ENCODE results near the gene HOMER1.

HOMER1 gene

DNA sequence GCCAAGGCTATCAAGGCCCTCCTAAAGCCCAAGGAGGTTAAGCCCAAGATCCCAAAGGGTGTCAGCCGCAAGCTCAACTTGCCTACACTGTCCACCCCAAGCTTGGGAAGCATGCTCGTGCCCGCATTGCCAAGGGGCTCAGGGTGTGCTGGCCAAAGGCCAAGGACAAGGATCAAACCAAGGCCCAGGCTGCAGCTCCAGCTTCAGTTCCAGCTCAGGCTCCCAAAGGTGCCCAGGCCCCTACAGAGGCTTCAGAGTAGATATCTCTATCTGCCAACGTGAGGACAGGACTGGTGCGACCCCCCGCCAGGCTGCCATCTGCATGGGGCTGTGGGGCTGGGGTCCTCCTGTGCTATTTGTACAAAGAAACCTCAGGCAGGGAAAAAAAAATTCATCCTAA lies 3.3 kb downstream of the HOMER1 start:
- TF ChIP-seq MYC (IDR thresholded peaks at IDR 0.05; ENCODE audit: low read depth, low read length) (no peak), POLR2A (IDR thresholded peaks at IDR 0.05; ENCODE audit: extremely low read depth, insufficient read length) (no peak)
- TF ChIP-seq, protein P1, sequence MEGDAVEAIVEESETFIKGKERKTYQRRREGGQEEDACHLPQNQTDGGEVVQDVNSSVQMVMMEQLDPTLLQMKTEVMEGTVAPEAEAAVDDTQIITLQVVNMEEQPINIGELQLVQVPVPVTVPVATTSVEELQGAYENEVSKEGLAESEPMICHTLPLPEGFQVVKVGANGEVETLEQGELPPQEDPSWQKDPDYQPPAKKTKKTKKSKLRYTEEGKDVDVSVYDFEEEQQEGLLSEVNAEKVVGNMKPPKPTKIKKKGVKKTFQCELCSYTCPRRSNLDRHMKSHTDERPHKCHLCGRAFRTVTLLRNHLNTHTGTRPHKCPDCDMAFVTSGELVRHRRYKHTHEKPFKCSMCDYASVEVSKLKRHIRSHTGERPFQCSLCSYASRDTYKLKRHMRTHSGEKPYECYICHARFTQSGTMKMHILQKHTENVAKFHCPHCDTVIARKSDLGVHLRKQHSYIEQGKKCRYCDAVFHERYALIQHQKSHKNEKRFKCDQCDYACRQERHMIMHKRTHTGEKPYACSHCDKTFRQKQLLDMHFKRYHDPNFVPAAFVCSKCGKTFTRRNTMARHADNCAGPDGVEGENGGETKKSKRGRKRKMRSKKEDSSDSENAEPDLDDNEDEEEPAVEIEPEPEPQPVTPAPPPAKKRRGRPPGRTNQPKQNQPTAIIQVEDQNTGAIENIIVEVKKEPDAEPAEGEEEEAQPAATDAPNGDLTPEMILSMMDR (IDR thresholded peaks at IDR 0.05; ENCODE audit: low read depth, low read length) = no peak
- TF ChIP-seq, protein P2, sequence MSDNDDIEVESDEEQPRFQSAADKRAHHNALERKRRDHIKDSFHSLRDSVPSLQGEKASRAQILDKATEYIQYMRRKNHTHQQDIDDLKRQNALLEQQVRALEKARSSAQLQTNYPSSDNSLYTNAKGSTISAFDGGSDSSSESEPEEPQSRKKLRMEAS (IDR thresholded peaks at IDR 0.05; ENCODE audit: low read depth, low read length) = no peak
- peak overlapping the region; percentile 81 for H3K4me3 ChIP-seq (ENCODE audit: low read depth, low read length)

DNA sequence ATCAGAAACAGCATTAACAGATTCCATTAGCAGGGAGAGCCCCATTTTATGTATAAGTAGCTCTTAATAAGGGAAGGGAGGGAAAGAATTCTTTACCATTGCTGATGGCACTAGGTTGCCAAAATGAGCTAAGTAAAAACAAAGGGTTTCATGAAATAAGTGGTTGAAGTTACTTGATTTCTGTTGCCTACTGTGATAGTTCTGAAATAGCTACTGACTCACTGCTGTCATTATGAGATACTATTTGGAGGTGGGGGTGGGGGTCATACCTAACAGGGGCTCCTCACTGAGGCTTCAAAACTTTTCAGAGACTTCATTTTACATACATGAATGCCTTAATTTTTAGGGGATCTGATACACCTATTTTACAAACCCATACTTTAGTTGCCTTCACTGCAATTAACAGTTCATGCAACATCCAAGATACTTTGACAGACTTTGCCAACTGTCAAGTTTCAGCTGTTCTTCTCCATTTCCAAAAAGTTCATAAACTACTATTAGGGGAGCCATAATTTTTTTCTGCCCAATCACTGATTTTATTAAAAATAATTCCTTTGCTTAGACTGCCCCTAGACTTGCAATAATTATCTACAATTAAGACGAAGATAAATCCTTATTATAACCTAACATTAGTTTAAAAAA lies 4.6 kb downstream of the HOMER1 start:
- no peak overlapping the region for H3K4me3 ChIP-seq (ENCODE audit: low read depth, low read length)
- TF ChIP-seq, protein P1 (IDR thresholded peaks at IDR 0.05; ENCODE audit: low read depth, low read length) = no peak
- TF ChIP-seq MYC (IDR thresholded peaks at IDR 0.05; ENCODE audit: low read depth, low read length) = no peak
- TF ChIP-seq POLR2A (IDR thresholded peaks at IDR 0.05; ENCODE audit: extremely low read depth, insufficient read length) = no peak
- TF ChIP-seq, protein P2 (IDR thresholded peaks at IDR 0.05; ENCODE audit: low read depth, low read length) = no peak
- no peak for DNase-seq (ENCODE audit: low read depth)

More for the DNA sequence above, 3.3 kb downstream of the HOMER1 start:
- no peak for DNase-seq (ENCODE audit: low read depth)

DNA sequence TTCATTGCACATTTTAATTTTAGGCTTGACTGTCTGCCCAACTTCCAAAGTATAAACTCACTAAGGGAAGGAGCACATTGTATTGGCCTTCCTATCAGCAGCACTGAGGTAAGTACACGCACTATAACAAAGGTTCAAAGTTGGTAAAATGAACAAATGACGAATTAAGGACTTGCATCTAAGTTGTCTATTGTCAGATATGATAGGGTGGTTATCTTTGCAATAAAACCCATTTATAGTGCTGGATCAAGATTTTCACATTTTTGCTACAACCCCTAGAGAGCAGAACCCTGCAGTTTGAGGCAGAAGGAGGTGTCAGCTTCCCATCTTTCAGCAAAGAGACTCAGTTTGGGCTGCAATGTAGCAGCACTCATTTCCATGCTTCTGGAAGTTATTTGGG lies 5.1 kb downstream of the HOMER1 start:
- TF ChIP-seq, protein P2 (IDR thresholded peaks at IDR 0.05; ENCODE audit: low read depth, low read length) = no peak
- TF ChIP-seq MYC (IDR thresholded peaks at IDR 0.05; ENCODE audit: low read depth, low read length) = no peak
- TF ChIP-seq POLR2A (IDR thresholded peaks at IDR 0.05; ENCODE audit: extremely low read depth, insufficient read length) = no peak
- TF ChIP-seq, protein P1 (IDR thresholded peaks at IDR 0.05; ENCODE audit: low read depth, low read length) = no peak
- DNase-seq (ENCODE audit: low read depth) = no peak
- no peak overlapping the region for H3K4me3 ChIP-seq (ENCODE audit: low read depth, low read length)

DNA sequence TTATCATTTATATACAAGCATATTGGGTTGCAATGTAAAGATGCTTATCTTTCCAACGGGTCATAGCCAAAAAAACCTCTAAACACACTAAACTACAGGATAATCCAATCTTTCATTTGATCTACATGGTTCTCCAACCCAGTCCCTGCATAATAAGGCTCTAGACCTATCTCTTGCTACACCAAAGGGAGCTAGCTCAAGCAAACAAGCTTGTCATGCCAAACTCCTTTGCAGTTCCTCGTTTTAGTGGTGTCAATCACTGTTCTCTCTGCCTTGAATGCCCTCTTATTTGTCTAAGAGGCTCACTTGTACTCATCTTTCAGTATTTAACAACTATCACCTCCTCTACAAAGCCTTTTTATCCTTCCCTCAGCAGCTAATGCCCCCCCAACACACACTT lies 5.6 kb downstream of the HOMER1 start:
- peak; percentile 61 for DNase-seq (ENCODE audit: low read depth)
- TF ChIP-seq, protein P2 (IDR thresholded peaks at IDR 0.05; ENCODE audit: low read depth, low read length) = no peak
- H3K4me3 ChIP-seq (ENCODE audit: low read depth, low read length) = no peak overlapping the region

DNA sequence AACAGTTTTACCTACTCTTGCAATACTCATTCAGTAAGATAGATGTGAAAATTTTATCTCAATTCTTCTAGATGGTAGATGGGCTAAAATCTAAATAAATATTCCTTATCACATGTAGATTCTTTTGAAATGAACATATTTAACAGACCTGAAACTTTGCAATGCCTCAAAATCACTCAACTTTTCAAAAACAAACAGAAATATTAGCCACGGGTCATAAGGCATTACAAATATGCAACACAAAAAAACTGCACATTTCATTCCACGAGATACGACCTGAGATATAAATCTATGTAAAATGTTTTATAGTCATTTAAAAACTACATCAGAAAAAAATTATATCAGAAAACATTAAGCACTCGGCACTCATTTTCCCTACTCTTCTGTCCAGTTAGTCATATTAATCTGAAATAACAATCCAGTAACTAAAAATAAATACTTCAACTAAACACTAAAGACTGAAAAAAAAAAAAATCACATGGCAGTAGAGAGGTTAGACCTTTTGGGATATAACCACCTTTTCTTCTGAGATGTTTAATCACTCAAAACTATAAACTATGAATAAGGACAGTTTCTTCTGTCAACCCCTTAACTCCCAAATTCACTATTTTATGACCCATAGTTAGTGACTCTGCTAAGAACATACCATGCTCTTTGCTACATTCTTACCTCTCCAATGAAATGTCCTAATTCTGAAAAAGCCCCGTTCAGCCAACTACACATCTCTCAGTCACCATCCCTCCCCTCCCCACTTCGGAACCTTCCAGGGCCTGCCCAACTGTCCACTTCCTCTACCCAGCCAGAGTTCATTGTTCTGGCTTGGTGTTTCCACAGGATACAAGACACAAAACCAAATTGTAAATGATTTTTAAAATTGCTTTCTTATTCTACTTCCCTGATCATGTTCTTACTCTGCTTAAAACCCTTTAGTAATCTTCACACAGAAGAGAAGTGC lies 6.4 kb downstream of the HOMER1 start:
- TF ChIP-seq, protein P1 (IDR thresholded peaks at IDR 0.05; ENCODE audit: low read depth, low read length) = no peak
- TF ChIP-seq MYC (IDR thresholded peaks at IDR 0.05; ENCODE audit: low read depth, low read length) (no peak), POLR2A (IDR thresholded peaks at IDR 0.05; ENCODE audit: extremely low read depth, insufficient read length) (no peak)
- TF ChIP-seq, protein P2 (IDR thresholded peaks at IDR 0.05; ENCODE audit: low read depth, low read length) = no peak
- peak; percentile 16 for DNase-seq (ENCODE audit: low read depth)
- no peak overlapping the region for H3K4me3 ChIP-seq (ENCODE audit: low read depth, low read length)

DNA sequence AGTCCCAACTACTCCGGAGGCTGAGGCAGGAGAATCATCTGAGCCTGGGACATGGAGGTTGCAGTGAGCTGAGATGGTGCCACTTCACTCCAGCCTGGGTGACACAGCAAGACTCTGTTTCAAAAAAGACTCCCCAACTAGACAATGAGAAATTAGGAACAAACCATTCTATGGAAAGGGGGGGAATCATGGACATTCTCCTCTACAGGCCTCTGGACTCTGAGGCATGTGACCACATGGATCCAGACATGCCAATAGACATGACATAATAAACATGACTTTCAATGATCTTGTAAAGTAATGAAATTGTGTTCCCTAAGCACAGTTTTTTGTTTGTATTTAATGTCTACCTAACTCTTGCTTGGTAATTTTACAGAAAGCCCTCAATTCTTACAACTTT lies 8.8 kb downstream of the HOMER1 start:
- H3K4me3 ChIP-seq (ENCODE audit: low read depth, low read length) = no peak overlapping the region
- TF ChIP-seq POLR2A (IDR thresholded peaks at IDR 0.05; ENCODE audit: extremely low read depth, insufficient read length) (no peak), MYC (IDR thresholded peaks at IDR 0.05; ENCODE audit: low read depth, low read length) (no peak)
- TF ChIP-seq, protein P2 (IDR thresholded peaks at IDR 0.05; ENCODE audit: low read depth, low read length) = no peak
- TF ChIP-seq, protein P1 (IDR thresholded peaks at IDR 0.05; ENCODE audit: low read depth, low read length) = no peak
- DNase-seq (ENCODE audit: low read depth) = peak; percentile 14
